ENCODE measurements around the gene KRT25.

KRT25 gene, protein sequence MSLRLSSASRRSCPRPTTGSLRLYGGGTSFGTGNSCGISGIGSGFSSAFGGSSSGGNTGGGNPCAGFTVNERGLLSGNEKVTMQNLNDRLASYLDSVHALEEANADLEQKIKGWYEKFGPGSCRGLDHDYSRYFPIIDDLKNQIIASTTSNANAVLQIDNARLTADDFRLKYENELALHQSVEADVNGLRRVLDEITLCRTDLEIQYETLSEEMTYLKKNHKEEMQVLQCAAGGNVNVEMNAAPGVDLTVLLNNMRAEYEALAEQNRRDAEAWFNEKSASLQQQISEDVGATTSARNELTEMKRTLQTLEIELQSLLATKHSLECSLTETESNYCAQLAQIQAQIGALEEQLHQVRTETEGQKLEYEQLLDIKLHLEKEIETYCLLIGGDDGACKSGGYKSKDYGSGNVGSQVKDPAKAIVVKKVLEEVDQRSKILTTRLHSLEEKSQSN

DNA sequence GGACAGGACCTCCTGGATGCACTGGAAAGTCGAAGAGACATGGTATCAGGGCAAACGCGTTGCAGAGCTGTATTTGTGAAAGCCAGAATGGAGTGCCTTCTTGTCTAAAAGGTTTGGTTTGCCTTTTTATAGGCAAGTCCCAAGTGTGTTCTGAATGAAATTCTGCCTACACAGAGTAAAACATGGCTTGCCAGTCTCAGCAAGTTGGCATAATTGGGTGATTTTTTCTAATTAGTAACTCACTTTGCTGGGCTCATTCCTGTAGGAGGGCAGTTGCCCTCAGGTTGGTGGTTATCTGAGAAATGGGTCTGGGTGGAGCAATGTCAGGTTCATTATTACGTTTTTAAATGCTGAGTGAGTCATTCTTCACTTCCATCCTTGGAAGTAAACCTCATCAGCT, at the start of gene KRT25:
Gene KRT25 (minus strand): TSS at position 101 of the 400 bp plus-strand sequence. CDS start 60 bp downstream, at position 41.
- DNase-seq (ENCODE audit: low spot score) = no peak

DNA sequence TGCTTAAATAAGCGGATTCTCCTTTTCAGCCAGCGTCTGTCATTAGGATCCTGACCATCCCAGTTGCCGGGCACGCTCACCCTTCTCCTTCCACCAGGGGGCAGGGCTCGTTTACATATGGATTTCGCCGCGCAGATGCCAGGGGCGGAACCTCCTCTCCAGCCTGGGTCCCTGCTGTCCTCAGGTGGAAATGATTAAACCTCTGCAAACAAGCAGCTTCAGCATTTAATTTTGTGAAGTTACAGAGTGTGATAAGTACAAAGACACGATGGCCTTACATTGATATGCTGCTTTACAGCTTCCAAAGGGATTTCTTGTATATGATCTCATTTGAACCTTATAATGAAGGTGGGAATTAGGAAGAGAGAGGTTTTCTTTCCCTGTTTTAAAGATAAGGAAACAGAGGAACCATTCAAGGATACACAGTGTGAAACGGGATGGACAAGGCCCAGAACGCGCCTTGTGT, 48.5 kb upstream of the KRT25 start:
- DNase-seq (ENCODE audit: low spot score) = peak; percentile 75

DNA sequence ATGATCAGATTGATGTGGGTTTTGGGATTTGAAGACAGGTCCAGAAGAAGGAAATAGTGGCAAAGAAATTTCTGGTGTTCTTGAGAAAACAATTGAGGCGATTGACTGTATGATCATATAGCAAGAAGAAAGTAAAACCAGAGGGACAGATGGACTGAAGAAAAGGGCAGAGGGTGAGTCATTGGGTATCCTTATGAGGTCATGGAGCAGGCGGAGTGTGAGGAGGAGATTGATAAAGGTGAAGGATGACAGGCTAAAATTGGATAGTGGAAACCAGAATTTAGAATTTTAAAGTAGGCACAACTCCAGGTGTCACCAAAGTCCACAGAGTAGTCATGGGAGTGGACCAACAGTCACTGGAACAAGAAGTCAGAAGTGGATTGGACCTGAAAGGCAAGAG, 46.0 kb upstream of the KRT25 start:
- DNase-seq (ENCODE audit: low spot score) = no peak

DNA sequence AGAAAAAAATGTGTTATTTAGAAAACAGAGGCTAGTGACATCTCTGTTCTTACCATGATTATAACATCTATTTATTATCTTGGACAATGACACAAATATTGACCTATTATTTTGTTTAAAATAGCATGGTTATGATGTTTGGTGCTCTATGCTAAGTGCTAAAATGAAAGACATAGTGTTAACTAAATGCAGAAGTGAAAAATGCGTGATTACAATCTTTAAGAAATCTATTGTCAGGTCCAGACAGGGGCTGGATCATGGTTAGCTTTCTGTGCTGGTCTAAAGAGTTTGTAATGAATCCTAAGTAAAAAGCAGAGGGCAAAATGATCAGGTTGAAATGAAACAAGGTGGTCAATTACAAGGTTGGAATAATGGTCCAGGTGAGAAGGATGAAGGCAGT, 45.2 kb upstream of the KRT25 start:
- DNase-seq (ENCODE audit: low spot score) = no peak

DNA sequence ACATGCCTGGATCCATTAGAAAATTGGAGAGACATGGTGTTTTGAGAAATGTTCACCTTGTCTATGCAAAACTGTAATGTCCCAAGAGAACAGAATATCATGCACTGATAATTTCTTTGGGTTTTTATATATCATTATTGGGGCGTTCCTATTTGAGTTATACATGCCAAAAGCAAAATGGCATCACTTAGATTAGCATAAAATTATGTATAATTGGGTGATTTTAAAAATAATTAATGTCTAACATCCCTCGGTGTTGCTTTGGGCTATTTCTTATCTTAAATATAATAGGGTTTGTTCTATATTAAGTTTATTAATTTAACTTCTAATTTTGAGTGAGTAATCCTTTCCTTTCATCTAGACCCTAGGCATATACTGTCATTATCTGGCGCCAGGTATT, 44.7 kb upstream of the KRT25 start, which contains the start of gene KRT28:
Gene KRT28 (minus strand): TSS at position 101 of the 400 bp plus-strand sequence. CDS start 66 bp downstream, at position 35.
- DNase-seq (ENCODE audit: low spot score) = no peak

DNA sequence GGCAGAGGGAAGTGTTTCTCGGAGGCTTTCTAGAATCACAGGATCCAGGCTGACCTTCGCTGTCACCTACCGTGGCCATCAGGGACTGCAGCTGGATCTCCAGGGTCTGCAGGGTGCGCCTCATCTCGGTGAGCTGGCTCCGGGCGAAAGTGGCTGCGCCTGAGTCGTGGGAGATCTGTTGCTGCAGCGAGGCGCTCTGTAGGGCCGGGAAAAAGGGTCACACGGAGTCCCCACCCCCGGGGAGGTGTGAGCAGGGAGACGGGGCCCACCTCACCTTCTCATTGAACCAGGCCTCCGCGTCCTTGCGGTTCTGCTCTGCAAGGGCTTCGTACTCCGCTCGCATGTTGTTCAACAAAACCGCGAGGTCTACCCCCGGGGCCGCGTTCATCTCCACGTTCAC, 41.7 kb upstream of the KRT25 start:
- DNase-seq (ENCODE audit: low spot score) = no peak

DNA sequence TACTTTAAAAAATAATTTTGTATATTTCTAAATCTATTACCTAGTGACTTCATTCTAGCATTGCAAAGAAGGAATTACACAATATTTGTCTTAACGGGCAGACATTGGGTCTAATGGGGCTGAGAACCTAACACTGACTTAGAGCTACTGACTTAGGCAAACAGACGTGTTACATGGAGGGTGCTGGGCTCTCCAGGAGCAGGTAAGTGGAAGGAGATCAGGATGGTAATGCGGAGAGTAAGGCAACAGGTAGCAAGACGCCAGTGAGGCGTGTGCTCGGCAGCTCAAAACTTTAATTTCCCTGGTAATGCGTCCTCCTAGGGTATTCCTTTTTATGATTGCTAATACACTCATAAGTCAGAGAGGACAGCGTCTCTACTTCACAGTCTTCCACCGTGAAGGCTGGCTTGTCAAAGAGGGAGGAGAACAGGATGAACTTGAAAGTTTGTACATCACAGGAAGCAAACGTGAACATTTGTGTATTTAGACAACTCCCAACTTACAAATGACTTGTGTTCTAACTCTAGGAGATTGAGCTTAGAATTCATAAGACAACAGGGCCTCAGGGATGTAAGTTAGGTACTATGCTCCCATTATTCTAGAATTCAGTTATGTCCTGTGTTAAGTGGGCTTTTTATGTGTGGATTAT, 40.0 kb upstream of the KRT25 start:
- no peak for DNase-seq (ENCODE audit: low spot score)

DNA sequence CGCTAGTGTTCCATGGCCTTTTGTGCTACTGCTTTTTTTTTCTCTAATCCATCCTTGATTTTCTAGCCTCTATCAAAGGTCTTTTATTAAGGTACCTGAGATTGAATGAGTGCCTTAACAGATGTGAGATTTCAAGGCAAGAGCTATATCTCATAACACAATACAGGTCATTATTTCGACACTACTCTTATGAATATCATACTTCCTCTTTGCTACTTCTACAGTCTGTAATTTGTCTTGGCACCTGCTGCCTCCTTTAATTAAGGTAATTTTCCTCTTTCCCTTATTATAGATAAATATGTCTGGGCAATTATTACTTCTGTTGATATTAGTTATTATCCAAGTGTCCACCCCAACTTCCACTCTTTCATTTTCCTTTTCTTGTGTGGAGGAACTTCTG, 39.3 kb upstream of the KRT25 start:
- no peak for DNase-seq (ENCODE audit: low spot score)

DNA sequence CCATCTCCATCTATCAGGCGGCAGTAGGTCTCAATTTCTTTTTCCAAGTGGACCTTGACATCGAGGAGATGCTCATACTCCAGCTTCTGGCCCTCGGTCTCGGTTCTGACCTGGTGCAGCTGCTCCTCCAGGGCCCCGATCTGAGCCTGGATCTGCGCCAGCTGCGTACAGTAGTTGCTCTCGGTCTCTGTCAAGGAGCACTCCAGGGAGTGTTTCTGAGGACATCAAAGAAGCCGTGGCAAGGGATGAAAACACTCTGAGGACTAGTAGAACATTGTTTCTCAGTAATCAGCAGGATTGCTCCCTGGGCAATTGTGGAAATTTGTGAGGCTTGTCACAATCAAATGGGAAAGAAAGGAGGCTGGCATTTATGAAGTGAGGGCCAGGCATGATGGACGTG, 38.7 kb upstream of the KRT25 start:
- DNase-seq (ENCODE audit: low spot score) = no peak

DNA sequence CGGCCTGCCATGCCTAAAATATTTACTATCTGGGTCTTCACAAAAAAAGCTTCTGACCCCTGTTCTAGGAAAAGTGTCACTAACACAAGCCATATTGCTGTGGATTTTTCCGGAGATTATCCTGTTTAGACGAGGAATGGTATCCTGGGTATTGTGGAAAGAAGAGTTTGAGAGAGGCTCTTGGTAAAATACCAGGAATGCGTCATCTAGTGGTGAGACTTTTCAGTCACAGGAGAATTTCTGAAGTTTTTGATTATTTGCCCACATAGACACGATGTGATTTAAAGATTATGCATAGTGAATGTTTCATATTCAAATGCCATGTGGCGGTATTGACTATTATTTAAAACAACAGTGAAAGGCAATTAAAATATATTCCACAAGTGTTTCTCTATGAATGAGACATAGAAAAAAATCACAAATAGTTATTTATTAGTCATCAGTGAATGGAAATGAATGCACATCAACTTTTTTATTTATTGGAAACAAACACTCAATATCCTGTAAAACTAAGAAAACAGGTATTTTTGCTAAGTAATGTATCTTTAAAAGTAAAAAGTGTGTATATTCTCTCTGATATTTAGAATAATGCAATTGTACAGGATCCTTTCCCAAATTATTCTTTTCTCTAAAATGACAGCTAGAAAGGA, 36.8 kb upstream of the KRT25 start:
- peak; percentile 35 for DNase-seq (ENCODE audit: low spot score)

DNA sequence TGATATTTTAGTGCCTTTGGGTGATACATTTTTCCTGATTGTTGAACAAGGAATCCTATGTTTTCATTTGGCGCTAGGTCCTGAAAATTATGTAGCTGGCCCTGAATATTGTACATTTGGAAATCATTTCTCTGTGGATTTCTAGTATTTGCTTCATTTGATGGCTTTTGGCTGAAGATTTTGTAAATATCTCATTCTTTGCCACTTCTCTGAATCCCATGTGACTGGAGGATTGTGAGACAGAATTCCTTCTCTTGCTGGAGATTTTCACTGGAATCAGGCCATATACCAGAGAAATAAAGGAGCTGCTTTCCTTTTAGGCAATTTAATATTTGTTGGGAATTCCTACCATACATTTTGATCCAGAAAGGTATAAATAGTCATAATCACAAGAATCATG, 36.0 kb upstream of the KRT25 start:
- DNase-seq (ENCODE audit: low spot score) = no peak

DNA sequence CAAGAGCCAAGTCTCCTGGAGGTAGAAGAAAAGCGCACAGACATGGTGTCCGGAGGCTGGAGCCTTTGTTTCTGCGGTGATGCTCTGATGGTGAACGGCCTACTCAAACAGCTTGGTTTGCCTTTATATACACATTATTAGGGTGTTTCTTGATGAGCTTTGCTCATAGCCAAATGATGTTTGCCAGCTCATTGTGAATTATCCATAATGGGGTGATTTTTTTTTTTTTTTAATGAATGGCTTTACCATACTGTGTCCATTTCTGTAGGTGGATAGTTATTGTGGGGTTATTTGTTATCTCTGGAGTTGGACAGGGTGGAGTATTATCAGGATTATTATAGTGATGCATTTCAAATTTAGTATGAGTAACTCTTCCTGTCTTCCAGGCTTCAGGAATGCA, 27.3 kb upstream of the KRT25 start, which contains the start of gene KRT27:
Gene KRT27 (minus strand): TSS at position 101 of the 400 bp plus-strand sequence. CDS start 57 bp downstream, at position 44.
- no peak for DNase-seq (ENCODE audit: low spot score)

DNA sequence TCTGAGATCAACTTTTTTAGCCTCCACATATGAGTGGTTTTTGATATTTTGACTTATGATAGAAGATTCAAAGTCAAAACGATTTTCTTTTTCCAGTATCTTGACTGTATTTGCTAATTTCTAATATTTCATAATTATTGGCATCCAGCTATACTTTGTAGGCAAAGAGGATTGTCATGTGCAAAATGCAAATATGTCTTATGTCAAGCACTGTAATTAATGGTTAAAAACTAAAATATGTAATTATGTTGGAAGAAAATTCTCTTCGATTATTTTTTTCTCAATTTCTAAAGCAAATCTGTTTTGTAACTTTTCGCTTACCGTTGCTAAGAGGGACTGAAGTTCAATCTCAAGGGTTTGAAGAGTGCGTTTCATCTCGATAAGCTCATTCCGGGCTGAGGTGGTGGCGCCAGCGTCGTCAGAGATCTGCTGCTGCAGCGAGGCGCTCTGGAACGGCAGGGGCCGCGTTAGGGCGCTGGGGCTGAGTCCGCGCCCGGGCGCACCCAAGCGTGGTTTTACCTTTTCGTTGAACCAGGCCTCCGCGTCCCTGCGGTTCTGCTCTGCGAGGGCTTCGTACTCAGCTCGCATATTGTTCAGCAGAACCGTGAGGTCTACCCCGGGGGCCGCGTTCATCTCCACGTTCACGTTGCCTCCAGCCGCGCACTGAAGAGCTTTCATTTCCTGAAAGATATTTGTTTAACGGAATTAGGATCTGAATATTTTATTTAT, 24.2 kb upstream of the KRT25 start:
- DNase-seq (ENCODE audit: low spot score) = no peak

DNA sequence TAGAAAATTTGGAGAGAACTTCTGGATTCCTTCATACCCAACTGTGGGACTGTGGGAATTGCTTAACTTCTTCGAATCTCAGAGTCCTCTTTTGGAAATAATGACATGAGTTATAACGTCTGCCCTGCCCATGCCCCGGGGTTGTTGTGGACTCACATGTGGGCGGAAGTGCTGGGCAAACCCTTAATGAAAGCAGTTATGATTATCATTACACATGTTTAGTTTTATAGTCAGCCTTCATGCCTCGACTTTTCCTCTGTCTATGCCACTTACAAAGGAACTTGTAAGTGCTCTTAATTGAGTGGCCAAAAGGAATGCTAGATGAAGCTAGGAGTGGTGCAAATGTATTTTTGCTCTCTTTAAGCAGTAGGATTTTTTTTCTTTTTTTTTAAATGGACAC, 23.3 kb upstream of the KRT25 start:
- no peak for DNase-seq (ENCODE audit: low spot score)

DNA sequence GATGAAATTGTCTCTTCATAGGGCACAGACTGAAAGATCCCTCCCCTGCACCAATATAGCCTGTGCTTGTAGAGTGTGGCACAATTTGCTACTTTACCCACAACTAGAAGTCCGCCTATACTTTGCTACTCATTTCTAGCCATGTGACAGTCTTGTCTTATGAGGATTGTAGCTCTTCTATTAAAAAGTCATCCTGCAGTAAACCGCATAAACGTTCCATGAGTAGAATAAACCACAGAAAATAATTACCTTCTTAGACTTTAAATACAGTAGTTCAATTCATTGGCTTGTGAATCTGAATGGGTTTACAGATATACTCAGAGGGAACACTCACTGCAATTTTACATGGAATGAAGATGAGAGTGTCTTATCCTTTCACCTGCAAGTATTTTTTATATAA, 22.8 kb upstream of the KRT25 start:
- DNase-seq (ENCODE audit: low spot score) = no peak

DNA sequence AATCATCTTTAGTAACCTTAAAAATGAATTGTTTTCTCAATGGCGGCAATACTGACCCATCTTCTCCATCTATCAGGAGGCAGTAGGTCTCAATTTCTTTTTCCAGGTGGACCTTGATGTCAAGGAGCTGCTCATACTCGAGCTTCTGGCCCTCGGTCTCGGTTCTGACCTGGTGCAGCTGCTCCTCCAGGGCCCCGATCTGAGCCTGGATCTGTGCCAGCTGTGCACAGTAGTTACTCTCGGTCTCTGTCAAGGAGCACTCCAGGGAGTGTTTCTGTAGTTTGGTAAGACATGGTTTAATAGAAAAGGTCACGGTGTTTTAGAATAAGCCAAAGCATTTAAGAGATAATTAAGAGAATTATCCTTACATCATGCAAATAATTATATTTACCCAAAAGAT, 22.3 kb upstream of the KRT25 start:
- no peak for DNase-seq (ENCODE audit: low spot score)

DNA sequence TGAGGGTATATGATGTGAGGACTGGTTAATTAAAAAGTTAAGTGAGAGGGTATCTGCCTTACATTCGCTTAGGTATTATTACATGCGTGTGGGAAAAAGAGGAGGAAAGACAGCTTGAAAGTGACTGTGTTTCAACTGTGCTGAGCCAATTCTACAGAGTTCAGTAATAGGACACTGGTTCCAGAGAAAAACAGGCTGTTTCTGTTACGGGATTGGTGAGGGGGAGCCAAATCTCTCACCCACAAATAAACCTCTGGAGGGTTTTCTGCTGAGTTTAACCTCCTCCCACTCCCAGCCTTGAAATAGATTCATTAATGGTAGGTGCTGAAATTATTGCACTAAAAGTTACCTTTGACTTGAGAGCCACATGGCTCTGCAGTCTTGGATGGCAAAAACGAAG, 20.8 kb upstream of the KRT25 start:
- no peak for DNase-seq (ENCODE audit: low spot score)

DNA sequence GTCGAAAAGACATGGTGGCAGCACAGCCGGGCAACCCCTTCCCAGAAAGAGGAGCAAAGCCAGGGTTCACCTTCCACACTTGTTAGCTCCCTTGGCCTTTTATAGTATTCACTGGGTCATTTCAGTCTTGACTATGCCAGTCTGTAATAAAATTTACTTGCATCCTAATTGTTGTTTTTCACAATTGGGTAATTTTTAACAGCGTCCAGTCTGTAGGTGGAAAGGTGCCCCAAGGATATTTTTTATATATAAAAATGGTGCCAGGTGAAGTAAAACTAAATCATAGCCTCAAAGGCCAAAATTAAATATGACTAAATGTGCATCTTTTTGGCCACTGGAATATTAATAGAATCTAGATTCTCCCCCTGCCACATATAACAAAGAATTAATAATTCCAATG, 17.0 kb upstream of the KRT25 start, which contains the start of gene KRT26:
Gene KRT26 (minus strand): TSS at position 101 of the 400 bp plus-strand sequence. CDS start 88 bp downstream, at position 13.
- no peak for DNase-seq (ENCODE audit: low spot score)

DNA sequence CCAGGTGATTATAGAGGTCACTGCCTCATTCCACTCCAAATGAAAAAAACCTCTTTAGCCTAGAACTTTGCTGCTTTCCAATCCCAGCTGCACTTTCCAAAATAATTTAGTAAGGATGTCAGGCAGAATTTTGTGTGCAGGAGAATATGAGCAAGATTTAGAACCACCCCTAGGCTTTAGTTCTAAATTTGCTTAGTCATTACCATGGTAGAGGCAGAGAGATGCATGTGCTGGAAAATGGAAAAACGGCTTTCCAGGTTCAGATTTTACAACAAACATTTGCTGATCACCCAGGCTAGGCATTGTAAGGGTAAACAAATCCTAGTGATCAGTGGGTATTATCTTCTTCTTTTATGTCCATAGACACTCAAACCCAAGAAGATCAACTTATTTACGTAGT, 10.5 kb upstream of the KRT25 start:
- DNase-seq (ENCODE audit: low spot score) = no peak

DNA sequence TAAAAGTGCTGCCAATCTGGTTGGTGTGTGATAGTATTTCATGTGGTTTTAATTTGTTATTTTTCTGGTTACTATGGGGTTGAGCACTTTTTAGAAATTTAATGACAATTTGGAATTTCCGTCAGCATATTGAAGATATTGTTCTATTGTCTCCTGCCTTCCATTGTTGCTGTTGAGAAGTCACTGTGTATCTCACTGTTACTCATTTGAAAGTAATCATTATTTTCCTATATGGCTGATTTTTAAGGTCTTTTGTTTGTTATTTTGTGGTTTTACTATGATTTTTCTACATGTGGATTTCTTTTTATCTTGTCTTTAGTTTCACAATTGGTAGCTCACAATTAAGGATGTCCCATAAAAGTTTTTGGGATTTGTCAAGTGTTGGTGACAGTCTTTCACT, 8.6 kb upstream of the KRT25 start:
- no peak for DNase-seq (ENCODE audit: low spot score)

DNA sequence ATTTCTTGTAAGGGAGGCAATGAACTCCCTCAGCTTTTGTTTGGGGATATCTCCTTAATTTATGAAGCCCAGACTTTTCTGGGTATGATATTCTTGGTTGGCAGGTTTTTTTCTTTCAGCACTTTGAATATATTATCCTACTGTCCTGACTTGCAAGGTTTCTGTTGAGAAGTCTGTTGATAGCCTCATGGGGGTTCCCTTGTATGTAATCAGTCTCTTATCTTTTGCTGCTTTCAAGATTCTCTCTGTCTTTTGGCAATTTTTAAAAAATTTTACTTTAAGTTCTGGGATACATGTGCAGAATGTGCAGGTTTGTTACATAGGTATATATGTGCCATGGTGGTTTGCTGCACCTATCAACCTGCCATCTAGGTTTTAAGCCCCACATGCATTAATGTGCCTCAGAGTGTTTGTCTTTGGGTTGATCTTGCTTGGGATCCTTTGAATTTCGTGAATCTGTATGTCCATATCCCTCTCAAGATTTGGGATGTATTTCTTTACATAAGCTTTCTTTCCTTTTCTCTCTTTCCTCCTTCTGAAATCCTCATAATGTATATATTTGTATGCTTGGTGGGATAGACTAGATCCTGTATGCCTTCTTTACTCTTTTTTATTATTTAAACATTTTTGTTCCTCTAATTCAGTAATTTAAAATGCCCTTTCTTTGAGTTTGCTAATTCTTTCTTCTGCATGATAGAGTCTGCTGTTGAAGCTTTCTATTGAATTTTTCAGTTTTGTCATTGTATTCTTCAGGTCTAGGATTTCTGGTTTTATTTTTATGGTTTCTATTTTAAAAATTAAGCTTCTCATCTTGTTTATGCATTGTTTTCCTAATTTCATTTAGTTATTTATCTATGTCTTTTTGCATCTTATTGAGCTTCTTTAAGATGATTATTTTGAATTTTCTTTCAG, 5.2 kb upstream of the KRT25 start:
- DNase-seq (ENCODE audit: low spot score) = no peak
